ENCODE data around the gene NAGPA. TPM values are rescaled to one million over a fixed set of nuclear protein-coding genes. Genes with fewer than 3 reads are reported as not detected.

The NAGPA gene
- total RNA-seq, 1 experiment from 2014 or later, result 12.5 TPM

DNA sequence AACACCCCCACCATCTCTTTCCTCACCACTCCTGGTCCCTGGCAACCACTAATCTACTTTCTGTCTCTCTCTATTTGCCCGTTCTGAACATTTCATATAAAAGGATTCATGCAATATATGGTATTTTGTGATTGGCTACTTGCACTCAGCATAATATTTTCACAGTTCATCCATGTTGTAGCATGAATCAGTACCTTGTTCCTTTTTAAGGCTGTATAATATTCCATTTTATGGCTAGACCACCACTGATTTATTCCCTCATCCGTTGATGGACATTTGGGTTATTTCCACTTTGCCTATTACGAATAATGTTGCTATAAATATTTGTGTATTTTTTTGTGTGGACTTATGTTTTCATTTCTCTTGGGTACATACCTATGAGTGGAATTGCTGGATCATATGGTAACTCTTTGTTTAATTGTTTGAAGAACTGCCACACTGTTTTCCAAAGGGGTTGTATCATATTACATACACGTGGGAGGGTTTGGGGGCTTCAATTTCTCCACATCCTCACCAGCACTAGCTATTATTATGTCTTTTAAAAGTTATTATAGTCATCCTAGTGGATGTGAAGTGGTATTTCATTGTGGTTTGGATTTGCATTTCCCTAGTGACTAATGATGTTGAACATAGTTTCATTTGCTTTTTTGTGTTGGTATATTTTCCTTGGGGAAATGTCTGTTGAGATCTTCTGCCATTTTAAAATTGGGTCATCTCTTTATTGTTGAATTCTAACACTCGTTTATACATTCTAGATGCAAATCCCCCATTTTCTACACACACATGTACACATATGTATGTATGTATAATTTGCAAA is 49.4 kb downstream of the NAGPA start (continued):
- TF ChIP-seq, protein P1, sequence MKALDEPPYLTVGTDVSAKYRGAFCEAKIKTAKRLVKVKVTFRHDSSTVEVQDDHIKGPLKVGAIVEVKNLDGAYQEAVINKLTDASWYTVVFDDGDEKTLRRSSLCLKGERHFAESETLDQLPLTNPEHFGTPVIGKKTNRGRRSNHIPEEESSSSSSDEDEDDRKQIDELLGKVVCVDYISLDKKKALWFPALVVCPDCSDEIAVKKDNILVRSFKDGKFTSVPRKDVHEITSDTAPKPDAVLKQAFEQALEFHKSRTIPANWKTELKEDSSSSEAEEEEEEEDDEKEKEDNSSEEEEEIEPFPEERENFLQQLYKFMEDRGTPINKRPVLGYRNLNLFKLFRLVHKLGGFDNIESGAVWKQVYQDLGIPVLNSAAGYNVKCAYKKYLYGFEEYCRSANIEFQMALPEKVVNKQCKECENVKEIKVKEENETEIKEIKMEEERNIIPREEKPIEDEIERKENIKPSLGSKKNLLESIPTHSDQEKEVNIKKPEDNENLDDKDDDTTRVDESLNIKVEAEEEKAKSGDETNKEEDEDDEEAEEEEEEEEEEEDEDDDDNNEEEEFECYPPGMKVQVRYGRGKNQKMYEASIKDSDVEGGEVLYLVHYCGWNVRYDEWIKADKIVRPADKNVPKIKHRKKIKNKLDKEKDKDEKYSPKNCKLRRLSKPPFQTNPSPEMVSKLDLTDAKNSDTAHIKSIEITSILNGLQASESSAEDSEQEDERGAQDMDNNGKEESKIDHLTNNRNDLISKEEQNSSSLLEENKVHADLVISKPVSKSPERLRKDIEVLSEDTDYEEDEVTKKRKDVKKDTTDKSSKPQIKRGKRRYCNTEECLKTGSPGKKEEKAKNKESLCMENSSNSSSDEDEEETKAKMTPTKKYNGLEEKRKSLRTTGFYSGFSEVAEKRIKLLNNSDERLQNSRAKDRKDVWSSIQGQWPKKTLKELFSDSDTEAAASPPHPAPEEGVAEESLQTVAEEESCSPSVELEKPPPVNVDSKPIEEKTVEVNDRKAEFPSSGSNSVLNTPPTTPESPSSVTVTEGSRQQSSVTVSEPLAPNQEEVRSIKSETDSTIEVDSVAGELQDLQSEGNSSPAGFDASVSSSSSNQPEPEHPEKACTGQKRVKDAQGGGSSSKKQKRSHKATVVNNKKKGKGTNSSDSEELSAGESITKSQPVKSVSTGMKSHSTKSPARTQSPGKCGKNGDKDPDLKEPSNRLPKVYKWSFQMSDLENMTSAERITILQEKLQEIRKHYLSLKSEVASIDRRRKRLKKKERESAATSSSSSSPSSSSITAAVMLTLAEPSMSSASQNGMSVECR (CRISPR knock-in tag; IDR thresholded peaks at IDR 0.05; ENCODE audit: borderline replicate concordance), result no peak
- TF ChIP-seq, protein P2, sequence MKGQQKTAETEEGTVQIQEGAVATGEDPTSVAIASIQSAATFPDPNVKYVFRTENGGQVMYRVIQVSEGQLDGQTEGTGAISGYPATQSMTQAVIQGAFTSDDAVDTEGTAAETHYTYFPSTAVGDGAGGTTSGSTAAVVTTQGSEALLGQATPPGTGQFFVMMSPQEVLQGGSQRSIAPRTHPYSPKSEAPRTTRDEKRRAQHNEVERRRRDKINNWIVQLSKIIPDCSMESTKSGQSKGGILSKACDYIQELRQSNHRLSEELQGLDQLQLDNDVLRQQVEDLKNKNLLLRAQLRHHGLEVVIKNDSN (CRISPR knock-in tag; IDR thresholded peaks at IDR 0.05), result no peak
- TF ChIP-seq ZNF423 (CRISPR knock-in tag; IDR thresholded peaks at IDR 0.05), result no peak
- no peak for TF ChIP-seq NFE2L1 (CRISPR knock-in tag; IDR thresholded peaks at IDR 0.05)
- no peak for TF ChIP-seq NR1H2 (CRISPR knock-in tag; IDR thresholded peaks at IDR 0.05)

- H3K36me3 Mint-ChIP-seq, result no peaks in the 10 kb centered on the region
- peak; percentile 34 for ATAC-seq
- ChIA-PET POLR2A (no interaction called here), CTCF (interaction anchor here (2.0 kb wide), 1 partner anchor 24 kb away, joined by 7 read pairs; the partner anchor contains the start of gene SEC14L5)
- no peak overlapping the region for H3K4me3 Mint-ChIP-seq
- H3K27me3 Mint-ChIP-seq (ENCODE audit: low read depth), result peaks cover 16% of the 10 kb centered on the region
- H3K4me1 Mint-ChIP-seq, result no peaks in the 10 kb centered on the region
- peaks cover 7% of the 10 kb centered on the region for H3K9me3 Mint-ChIP-seq
- no peak overlapping the region for H3K27ac Mint-ChIP-seq
- DNase-seq (ENCODE audit: low spot score), result no peak
- TF ChIP-seq TP53 (CRISPR knock-in tag; IDR thresholded peaks at IDR 0.05) (no peak), ZNF396 (CRISPR knock-in tag; IDR thresholded peaks at IDR 0.05; ENCODE audit: borderline replicate concordance) (no peak), NFYB (CRISPR knock-in tag; conservative IDR thresholded peaks at IDR 0.05; ENCODE audit: low read depth) (no peak), ZNF121 (CRISPR knock-in tag; IDR thresholded peaks at IDR 0.05) (no peak), TEAD1 (CRISPR knock-in tag; IDR thresholded peaks at IDR 0.05) (no peak), OVOL2 (CRISPR knock-in tag; IDR thresholded peaks at IDR 0.05; ENCODE audit: borderline replicate concordance) (no peak), NFE2L1 (CRISPR knock-in tag; IDR thresholded peaks at IDR 0.05) (no peak)
- TF ChIP-seq, protein P1 (CRISPR knock-in tag; IDR thresholded peaks at IDR 0.05; ENCODE audit: borderline replicate concordance), result no peak
- TF ChIP-seq, protein P3, sequence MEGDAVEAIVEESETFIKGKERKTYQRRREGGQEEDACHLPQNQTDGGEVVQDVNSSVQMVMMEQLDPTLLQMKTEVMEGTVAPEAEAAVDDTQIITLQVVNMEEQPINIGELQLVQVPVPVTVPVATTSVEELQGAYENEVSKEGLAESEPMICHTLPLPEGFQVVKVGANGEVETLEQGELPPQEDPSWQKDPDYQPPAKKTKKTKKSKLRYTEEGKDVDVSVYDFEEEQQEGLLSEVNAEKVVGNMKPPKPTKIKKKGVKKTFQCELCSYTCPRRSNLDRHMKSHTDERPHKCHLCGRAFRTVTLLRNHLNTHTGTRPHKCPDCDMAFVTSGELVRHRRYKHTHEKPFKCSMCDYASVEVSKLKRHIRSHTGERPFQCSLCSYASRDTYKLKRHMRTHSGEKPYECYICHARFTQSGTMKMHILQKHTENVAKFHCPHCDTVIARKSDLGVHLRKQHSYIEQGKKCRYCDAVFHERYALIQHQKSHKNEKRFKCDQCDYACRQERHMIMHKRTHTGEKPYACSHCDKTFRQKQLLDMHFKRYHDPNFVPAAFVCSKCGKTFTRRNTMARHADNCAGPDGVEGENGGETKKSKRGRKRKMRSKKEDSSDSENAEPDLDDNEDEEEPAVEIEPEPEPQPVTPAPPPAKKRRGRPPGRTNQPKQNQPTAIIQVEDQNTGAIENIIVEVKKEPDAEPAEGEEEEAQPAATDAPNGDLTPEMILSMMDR (IDR thresholded peaks at IDR 0.05), result no peak
- TF ChIP-seq, protein P4, sequence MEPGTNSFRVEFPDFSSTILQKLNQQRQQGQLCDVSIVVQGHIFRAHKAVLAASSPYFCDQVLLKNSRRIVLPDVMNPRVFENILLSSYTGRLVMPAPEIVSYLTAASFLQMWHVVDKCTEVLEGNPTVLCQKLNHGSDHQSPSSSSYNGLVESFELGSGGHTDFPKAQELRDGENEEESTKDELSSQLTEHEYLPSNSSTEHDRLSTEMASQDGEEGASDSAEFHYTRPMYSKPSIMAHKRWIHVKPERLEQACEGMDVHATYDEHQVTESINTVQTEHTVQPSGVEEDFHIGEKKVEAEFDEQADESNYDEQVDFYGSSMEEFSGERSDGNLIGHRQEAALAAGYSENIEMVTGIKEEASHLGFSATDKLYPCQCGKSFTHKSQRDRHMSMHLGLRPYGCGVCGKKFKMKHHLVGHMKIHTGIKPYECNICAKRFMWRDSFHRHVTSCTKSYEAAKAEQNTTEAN (CRISPR knock-in tag; IDR thresholded peaks at IDR 0.05), result no peak
Observed at GRCh38 chr16:4982056-4982867, 51.5 kb downstream of the NAGPA start.

Measured in WTC11 (cell line).